HG03196 (cell line): ENCODE results near the gene DNM1L.

Source experiments
- ATAC-seq: cut with Tn5 transposase; IDR thresholded peaks from one replicate; pipeline ENCODE4 v1.9.1; 2021; ENCODE audit not compliant: unreplicated experiment

DNM1L gene

DNA sequence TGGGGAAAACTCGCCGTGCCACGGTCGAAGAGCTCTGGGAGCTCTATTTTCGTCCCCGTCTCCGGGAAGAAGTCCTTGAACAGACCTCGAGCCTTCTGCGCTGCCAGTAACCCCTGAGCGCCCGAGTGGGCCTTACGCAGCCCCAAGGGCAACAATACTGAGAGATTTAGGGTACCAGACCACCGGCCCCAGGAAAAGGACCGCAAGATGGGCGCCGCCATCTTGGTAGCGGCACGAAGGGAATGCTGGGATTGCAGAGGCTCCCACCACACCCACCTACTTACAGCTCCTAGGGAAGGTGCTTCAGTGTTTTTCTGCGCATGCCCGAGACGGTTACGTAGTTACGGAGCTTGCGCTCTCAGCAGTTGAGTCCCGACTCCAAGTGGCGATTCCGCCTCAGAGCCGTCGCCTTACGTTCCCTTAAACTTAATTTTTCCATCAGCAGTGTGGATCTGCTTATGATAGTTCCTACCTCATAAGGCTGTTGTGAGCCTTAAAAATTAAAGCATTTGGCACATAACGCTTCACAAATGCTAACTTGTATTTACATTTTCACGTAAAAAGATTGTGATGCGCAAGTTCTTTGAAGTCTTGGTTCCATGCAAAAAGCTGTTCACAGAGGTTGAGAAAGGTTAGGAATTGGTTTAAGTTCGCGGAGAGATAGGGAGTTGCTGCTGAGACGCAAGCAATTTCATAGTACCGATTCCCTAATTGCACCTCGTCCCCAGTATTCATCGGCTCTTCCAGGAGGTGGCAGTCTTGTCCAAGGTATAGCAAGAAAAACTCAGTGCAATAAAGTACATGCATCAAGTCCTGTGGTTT is 76.8 kb downstream of the DNM1L start, which contains the start of gene YARS2:
YARS2 (minus strand) TSS at position 244 of the 822 bp plus-strand sequence; CDS start at position 221, 23 bp downstream.
- peak; percentile 94 for ATAC-seq

DNA sequence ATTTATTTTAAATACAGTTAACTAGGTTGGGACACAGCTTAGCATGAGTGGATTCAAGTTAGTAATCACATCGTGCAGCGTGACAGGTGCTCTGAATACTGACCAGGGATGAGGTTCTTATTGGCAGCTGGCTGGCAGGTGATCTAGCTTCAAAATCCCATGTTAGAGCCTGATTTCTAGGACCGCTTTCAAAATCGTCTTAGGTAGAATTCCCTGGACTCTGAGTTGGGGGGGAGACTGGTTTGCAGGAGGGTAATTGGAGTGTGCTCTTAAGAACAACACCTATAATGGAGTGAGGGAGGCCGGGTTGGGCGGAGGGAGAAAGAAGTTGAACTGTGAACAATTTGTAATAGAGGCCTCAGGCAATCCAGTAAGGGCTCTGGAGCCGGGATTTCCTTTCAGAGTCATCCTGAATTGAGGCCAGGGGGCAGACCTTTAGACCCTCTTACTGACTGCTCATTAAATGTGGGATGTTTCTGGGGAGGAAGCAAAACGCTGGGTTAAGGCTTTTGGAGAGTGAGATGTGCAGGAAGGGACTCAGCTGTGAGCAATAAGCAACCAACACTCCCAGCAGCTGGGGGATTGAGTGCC is 77.5 kb downstream of the DNM1L start:
- no peak for ATAC-seq

GRCh38 chr12:32757157-32757556 is 78.1 kb downstream of the DNM1L start:
- ATAC-seq: no peak

GRCh38 chr12:32761716-32762115 is 82.6 kb downstream of the DNM1L start:
- no peak for ATAC-seq

DNA sequence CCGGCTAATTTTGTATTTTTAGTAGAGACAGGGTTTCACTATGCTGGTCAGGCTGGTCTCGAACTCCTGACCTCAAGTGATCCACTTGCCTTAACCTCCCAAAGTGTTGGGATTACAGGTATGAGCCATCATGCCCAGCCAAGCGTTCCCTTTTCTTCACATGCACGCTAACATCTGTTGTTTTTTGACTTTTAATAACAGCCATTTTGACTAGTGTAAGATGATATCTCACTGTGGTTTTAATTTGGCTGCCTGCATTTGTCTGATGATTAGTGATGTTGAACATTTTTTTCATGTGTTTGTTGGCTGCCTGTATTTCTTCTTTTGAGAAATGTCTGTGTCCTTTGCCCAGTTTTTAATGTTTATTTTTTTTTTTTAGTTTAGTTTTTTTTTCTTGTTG is 86.8 kb downstream of the DNM1L start:
- ATAC-seq: no peak

DNA sequence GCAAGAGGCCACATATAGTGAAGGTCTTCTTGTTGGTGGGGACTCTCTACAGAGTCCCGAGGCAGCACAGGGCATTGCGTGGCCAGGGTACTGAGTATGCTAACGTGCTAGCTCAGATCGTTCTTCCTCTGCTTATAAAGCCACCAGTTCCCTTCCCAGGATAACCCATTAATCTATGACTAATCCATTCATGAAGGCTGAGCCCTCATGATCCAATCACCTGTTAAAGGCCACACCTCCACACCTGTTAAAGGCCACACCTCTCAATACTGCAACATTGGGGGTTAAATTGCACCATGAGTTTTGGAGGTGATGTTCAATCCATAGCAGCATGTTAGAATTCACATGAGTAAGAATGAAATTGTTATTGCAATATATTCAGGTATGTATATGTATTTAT is 89.4 kb downstream of the DNM1L start:
- no peak for ATAC-seq

DNA sequence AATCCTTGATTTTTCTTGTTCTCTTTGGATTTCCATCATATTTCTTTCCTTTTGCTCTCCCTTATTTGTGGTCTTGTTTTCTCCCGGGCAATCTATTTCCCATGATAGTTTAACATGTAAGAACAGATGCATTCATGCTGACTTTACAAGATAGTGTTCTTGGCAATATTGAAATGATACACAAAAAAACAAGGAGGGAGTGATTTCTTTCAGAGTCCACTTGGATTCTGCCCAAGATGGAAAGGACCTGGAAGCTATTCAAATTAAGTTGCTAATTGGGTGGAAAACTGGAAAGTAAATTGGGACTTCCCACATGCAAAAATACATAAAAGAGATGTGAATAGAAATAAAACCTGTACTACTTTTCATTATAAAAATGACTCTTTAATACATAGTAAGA is 91.0 kb downstream of the DNM1L start:
- no peak for ATAC-seq

DNA sequence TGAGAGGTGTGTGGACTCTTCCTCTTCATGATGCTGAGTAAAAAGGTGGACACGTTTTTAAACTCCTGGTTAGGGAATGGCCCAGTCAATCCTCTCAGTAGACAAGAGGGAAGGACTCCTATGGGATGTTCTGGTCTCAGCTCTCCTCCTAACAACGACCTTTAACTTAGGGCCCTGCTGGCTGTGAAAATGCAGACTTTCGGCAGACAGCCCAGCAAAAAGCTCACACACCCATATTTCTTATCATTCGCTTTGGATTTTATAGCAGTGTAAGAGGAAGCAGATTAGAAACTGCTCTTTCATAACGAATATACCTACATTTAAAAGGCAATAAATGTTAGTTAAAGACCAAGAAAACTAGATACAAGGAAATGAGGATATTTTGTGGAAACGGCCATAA is 94.6 kb downstream of the DNM1L start:
- ATAC-seq: no peak

GRCh38 chr12:32776258-32776657 is 97.2 kb downstream of the DNM1L start:
- no peak for ATAC-seq

- ATAC-seq: no peak
These were observed 98.1 kb downstream of the DNM1L start for GRCh38 chr12:32777159-32777558.

GRCh38 chr12:32777691-32778175 is 98.6 kb downstream of the DNM1L start:
- ATAC-seq: no peak

GRCh38 chr12:32780071-32780470 is 101.0 kb downstream of the DNM1L start:
- no peak for ATAC-seq

DNA sequence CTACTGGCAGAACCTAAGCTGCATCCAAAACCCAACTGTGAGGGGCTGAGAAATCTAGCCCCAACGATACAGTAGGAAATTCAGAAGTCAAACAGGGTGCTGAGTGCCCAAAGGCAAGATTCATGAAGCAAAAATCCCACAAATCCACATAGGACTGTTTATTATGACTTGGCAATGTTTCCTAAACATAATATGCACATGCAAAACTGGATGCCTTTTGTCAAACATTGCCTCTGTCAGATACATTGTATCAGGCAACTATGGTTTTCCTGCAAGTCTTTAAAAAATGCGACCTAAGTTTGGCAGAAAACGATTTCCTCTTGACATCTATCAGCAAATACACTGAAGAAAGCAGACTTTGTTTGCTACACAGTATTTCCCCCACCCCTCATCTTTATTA is 103.9 kb downstream of the DNM1L start:
- no peak for ATAC-seq

GRCh38 chr12:32785557-32785956 is 106.5 kb downstream of the DNM1L start:
- ATAC-seq: no peak

- ATAC-seq: no peak
These were observed 109.3 kb downstream of the DNM1L start for GRCh38 chr12:32788405-32788804.

GRCh38 chr12:32789446-32789845 is 110.3 kb downstream of the DNM1L start:
- no peak for ATAC-seq

- no peak for ATAC-seq
These were observed 110.8 kb downstream of the DNM1L start for GRCh38 chr12:32789916-32790315.

- ATAC-seq: no peak
These were observed 115.2 kb downstream of the DNM1L start for GRCh38 chr12:32794281-32794680.
